NT2/D1 (cell line): ENCODE results near the gene GRIN1.

ENCODE experiments used
- SUZ12 ChIP-seq: IDR thresholded peaks from 2 replicates; pipeline ENCODE4 v1.6.1; 2011; ENCODE audit not compliant: insufficient read length, insufficient read depth; ENCODE audit errors: extremely low read depth
- YY1 ChIP-seq: IDR thresholded peaks from 2 replicates; pipeline ENCODE4 v1.6.1; 2011; ENCODE audit not compliant: insufficient read length, insufficient read depth
- ZNF274 ChIP-seq: IDR thresholded peaks from 2 replicates; pipeline ENCODE4 v1.6.1; 2011; ENCODE audit warnings: mild to moderate bottlenecking, low read depth, low read length

DNA sequence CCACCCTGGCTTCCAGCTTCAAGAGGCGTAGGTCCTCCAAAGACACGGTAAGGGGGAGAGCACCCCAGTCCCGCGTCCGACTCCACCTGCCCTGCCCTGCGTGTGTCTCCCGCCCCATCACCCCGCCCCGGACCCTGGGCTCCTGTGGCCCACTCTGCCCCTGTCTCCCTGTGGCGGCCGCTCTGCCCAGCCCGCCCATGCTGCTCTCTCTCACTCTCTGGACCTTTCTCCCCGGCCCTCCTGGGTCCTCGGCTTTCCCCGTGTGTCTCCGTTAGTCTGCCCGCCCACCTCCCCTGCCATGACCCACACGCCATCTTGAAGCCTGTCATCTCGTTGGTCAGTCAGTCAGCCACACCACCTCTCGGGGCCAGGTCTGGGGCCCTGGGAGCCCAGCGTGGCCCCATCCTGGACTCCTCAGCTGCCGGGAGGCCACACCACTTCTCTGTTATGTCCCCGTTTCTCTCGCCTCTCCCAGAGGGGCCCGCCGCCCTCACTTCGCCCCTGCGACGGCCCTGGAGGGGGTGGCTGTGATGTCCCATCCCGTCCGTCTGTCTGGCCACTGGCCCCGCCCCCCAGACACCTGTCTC is 26.4 kb downstream of the GRIN1 start:
- no peak for TF ChIP-seq ZNF274
- TF ChIP-seq YY1: no peak
- no peak for TF ChIP-seq SUZ12
